Stimulated activated CD4-positive, alpha-beta T cell treated with anti-CD3 and anti-CD28 coated beads, Interleukin-12 subunit alpha, Interleukin-12 subunit beta, amount 100 ng/mL, for 4 hours (primary cell): ENCODE measurements around the gene MGAT4B.

Source experiments
- DNase-seq: peaks from one replicate; pipeline ENCODE4 v3.0.0-alpha.2; 2020

The MGAT4B gene

GRCh38 chr5:179805529-179806249 lies 977 bp downstream of the MGAT4B start:
- DNase-seq = peak; percentile 37

GRCh38 chr5:179805070-179805528 lies 1.6 kb downstream of the MGAT4B start:
- DNase-seq = no peak

- DNase-seq = no peak
Measured at GRCh38 chr5:179804555-179804947, 2.1 kb downstream of the MGAT4B start.

DNA sequence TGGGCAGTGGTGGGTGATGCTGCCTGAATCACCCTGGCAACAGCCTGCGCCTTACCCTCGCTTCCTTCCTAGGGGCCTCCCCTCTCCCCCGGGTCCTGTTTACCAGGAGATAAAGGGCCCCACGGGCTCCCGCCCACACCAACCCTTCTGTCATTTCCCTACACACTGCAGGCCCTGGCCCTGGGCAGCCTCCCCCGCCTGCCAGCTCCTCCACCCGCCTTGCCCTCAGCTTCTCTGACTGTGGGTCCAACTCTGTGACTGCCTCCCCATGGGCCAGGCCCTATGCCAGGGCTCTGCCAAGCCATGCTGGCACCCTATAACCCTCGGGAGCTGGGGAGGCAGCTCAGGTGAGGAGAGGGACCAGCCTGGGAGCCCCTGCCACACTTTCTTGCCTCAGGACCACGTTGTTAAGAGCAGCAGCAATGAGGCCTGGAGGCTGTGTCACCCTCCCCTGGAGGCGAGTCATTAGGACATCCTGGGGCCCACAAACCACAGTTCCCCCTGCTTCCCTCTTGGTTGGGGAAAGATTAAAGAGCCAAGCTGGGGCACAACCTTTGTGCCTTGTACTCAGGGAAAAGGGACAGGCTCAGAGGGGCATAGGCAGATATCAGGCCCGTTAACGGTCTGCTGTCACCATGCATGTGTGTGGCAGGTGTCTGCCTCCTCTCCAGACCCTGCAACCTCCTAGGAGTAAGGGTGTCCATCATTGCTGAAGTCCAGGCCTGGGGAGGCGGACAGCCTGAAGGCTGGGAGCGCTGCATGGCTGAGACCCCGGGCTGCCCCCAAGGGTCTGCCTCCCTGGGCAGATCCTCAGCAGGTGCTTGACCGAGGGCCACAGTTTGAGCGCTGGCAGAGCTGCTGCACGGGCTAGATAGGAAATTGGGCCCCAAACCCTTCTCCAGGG lies 2.8 kb downstream of the MGAT4B start:
- peak; percentile 40 for DNase-seq

GRCh38 chr5:179802950-179803562 lies 3.6 kb downstream of the MGAT4B start:
- no peak for DNase-seq

DNA sequence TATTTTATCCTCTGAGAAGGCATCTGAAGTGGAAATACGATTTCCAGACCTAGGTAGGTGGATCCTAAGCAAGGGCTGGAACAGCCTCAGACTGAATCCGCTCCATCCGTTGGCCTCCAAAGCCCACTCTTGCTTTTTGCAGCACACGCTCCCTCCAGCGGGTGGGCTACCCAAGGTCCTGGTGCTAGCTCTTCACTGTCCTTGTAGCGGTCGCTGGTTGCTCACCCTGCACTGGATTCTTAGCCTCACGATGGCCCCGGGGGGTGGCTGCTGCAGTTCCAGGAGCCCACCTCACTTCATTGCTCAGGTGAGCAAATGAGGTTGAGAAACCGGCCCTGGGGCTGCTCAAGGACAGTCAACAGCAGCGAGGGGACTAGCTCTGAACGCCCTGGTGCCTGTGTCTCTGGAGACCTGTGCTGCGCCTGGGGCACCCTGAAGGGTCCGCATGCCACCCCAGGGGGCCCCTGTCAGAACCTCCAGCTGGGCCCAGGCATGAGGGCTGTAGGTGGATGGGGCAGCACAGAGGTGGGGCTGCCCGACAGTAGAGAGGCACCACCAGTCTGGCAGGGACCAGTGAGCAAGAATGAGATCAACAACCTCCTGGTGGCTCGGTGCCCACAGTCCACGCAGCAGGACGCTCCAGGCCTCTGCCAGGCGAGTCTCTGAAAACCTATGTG lies 4.3 kb downstream of the MGAT4B start:
- DNase-seq = no peak

DNA sequence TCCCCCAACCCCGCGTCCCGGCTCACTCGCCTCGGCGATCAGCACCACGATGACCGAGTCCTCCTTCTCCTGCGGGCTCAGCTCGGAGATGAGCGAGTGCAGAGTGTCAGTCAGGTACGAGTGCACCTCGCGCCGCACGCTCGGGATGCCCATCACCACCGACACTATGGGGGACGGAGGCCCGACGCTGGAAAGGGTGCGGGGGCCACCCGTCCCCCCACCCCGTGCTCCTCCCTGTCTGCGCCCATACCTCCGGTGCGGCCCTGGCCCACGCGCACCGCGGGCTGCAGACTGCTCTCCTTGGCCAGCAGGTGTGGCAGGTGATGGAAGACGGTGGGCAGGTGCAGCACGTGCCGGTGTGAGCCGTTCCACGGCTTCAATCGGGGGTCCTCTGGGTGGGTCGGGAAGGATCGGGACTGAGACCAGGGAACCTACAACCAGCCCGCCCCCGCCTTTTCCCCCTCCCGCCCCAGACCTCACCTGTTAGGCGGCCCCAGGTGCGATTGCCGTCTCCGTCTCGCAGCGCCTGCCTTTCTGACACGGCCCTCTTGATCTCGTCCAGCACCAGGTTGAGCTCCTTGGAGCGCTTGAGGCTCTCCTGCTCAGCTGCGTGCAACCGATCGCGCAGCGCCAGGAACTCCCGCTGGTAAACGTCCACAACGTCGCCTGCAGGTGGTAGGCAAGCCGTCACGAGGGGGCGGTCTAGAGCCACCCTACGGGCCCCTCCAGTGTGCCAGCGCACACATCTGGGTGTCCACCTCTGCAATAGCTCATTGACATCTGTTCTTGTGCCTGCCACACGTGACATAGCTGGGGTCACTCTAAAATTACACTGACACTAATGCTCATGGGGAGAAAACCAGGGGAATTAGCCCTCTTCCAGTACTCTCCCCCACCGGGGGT lies 5.1 kb downstream of the MGAT4B start:
- peak; percentile 84 for DNase-seq

DNA sequence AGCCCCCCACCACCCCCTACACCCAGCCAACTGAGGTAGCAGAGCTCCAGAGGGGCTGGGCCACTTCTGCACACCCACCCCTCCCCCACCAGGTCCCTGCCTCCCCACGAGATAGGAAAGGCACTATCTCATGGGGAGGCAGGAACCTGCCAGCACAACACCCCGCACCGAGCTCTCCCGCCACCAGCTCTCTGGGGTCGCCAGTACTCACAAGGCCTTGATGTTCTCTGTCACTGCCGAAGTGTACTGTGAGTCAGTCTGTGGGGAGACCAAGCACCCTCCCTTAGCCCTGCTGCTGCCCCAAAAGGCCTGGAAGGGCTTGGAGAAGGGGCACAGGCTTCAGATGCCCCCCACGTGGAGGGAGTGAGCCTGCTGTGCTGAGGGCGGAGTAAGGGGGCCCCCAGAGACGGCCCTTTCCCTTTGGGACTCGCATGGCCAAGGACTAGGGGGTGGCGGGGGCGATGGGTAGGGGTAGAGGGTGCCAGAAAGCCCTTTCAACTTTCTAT lies 5.9 kb downstream of the MGAT4B start:
- no peak for DNase-seq

DNA sequence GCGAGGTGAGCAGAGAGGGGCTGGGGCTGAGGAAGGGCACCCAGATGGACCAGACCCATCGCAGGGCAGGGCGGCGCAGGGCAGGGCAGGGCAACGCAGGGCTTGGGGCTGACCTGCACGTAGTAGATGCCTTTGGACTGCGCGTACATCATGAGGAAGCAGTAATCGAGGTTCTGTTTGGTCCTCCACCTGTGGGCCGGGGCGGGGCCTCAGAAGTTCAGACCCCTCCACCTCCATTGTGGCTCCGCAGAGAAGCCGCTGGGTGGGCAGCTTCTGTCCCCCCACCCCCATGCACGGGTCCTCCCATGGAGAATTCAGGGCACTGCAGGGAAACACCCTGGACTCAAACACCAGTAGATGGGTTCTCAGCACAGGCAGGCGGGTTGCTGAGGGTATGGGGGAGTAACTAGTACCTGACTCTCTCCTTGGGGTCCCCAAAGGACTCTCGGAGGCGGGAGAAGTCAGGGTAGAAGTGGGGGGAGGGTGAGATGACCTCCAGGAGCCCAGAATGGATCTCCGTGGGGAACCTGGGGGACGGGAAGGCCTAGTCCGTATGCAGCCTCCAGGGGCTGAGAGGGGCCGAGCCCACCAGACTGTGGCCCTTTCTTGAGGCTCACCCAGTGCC lies 6.5 kb downstream of the MGAT4B start:
- no peak for DNase-seq

GRCh38 chr5:179799644-179799973 lies 7.1 kb downstream of the MGAT4B start:
- DNase-seq = no peak

GRCh38 chr5:179798771-179799643 lies 7.7 kb downstream of the MGAT4B start:
- DNase-seq = no peak

DNA sequence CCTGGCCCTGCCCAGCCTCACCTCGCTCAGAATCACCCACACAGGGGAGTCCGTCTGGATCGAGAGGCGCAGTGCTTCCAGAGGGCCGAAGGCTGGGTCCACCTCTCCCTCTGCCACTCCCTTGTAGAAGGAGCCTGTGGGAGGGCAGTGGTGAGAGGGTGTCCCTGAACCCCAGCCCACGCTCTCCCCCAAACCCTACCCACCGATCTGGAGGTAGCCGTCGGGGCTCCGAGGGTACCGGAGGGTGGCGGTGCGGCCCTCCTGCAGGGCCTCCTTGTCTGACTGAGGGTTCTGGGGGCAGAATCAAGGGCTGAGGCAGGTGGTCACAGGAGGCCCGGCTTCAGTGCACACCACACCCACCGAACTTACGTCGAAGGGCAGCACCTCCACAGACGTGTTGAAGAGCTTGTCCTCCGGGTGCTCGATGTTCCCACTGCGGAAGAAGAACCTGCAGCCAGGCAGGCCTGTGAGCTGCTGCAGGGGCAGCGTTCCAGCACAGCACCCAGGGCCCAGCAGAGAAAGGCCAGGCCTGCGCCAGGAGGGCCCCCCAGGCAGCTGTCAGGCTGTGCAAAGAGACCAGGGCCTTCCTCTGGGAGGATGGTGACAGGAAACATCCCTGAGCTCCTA lies 8.4 kb downstream of the MGAT4B start:
- no peak for DNase-seq

DNA sequence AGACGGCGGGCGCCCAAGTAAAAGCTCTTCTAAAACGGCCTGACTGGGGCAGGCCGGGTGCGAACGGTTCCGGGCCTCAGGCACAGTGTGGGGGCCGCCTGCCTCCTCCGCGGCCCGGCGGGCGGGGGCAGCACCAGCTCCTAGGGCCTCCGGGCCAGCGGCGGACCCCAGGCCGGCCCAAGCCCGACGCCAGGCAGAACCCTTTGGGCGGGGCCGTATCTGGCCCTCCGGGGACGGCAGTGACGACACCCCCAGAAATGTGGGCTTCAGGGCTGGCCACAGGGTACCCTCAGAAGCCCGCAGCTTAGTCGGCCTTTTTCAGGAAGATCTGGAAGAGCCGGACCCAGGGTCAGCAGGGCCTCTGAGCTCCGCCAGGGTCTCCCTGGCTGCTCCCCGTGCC lies 8.9 kb downstream of the MGAT4B start:
- no peak for DNase-seq

DNA sequence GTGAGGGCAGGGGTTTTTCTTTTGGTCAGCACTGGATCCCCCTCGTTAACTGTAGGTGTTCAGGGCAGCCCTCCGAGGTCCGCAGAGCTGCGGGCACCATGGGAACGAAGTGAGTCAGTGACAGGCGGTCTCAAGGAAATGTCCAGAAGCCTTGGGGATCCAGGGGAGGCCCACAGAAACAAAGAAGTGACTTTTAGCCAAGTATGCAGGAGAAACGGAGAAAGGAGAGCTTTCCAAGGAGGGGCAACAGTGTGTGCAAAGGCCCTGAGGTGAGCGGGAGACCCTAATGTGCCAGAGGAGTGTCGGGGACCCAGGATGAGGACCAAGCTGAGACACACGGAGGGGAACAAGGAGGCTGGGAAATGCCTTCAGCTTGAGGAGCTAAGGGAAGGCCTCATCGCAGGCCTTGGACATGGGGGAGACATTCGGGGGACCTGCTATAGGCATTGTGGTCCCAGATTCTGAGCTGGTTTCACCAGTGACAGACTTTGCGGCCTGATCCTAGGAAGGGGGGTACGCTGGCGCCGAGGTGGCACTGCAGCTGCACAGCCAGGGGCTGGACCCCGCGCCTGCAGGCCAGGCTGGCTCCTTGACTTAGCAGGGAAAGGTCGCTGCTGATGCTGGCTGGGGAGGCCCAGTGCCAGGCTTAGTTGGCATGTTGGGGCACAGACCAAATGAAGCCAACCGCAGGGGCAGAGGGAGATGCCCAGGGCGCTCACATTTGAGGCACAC lies 9.6 kb downstream of the MGAT4B start:
- DNase-seq = no peak

GRCh38 chr5:179795863-179796833 lies 10.5 kb downstream of the MGAT4B start:
- peak; percentile 72 for DNase-seq

- no peak for DNase-seq
Measured at GRCh38 chr5:179795049-179795862, 11.4 kb downstream of the MGAT4B start.

DNA sequence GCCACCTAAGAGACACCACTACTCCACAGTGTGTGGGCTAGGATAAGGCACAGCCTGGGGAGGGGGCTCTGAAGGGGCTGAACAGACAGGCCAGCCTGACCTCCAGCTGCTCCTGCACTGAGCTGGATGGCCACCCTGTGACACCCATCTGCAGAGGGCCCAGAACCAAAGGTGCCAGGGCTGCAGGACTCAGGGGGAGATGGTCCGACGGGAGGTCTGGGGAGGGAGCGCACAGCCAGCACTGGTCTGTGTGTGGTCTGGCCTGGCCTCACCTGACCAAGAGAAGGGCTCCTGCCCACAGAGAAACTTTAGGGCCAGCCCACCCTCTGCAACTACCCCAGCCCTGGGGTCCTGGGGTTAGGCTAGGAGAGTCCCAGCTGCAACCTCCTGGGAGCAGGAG lies 12.1 kb downstream of the MGAT4B start:
- DNase-seq = no peak
